HL-60 (cell line): Measurements from ENCODE around the gene PLLP.
A peak's percentile ranks its signal among the peaks of the same experiment; 100 is the strongest.

ENCODE experiments used
- DNase-seq, 2 experiments: peaks; one replicate each; pipeline ENCODE4 v3.0.0-alpha.2; 2010 to 2020; ENCODE audit warnings: low read depth in 1 of 2, low spot score in 1 of 2
- H3K27ac ChIP-seq: fragments of 250-450 bp; sonication (Bioruptor Pico); replicated peaks from 2 replicates; pipeline ENCODE4 v1.5.1; 2020; ENCODE audit warnings: mild to moderate bottlenecking, moderate library complexity
- H3K27me3 ChIP-seq: fragments of 250-450 bp; sonication (Bioruptor Pico); 2 replicates; pipeline ENCODE4 v1.5.1; 2021; ENCODE audit warnings: mild to moderate bottlenecking, moderate library complexity; ENCODE audit not compliant: insufficient read depth, poor library complexity, severe bottlenecking
- H3K4me3 ChIP-seq: replicated peaks from 2 replicates; pipeline ENCODE4 v1.5.1; 2011; ENCODE audit warnings: mild to moderate bottlenecking, control low read depth, low read length; ENCODE audit not compliant: insufficient read depth
- CTCF ChIP-seq: IDR thresholded peaks from one replicate; pipeline ENCODE4 v1.5.1; 2011; ENCODE audit warnings: low read length, control low read depth, inconsistent platforms; ENCODE audit not compliant: insufficient read depth
- GABPA ChIP-seq: IDR thresholded peaks from 2 replicates; pipeline ENCODE4 v1.6.1; 2012; ENCODE audit warnings: low read depth
- POLR2AphosphoS5 ChIP-seq: IDR thresholded peaks from 2 replicates; pipeline ENCODE4 v1.6.1; 2012; ENCODE audit warnings: low read depth
- SPI1 ChIP-seq: IDR thresholded peaks from 2 replicates; pipeline ENCODE4 v1.6.1; 2012; ENCODE audit warnings: low read depth, mild to moderate bottlenecking, borderline replicate concordance
- TF ChIP-seq, protein P1 (sequence below): IDR thresholded peaks from 2 replicates; pipeline ENCODE4 v1.6.1; 2012; ENCODE audit warnings: low read depth; ENCODE audit not compliant: insufficient replicate concordance

Gene PLLP

GRCh38 chr16:57216968-57217367 is 67.5 kb downstream of the PLLP start:
- DNase-seq, result no peak
- H3K27ac ChIP-seq, result no peak overlapping the region
- H3K4me3 ChIP-seq, result no peak overlapping the region
- no peaks in the 10 kb centered on the region for H3K27me3 ChIP-seq
- TF ChIP-seq SPI1, result no peak
- TF ChIP-seq, protein P1, sequence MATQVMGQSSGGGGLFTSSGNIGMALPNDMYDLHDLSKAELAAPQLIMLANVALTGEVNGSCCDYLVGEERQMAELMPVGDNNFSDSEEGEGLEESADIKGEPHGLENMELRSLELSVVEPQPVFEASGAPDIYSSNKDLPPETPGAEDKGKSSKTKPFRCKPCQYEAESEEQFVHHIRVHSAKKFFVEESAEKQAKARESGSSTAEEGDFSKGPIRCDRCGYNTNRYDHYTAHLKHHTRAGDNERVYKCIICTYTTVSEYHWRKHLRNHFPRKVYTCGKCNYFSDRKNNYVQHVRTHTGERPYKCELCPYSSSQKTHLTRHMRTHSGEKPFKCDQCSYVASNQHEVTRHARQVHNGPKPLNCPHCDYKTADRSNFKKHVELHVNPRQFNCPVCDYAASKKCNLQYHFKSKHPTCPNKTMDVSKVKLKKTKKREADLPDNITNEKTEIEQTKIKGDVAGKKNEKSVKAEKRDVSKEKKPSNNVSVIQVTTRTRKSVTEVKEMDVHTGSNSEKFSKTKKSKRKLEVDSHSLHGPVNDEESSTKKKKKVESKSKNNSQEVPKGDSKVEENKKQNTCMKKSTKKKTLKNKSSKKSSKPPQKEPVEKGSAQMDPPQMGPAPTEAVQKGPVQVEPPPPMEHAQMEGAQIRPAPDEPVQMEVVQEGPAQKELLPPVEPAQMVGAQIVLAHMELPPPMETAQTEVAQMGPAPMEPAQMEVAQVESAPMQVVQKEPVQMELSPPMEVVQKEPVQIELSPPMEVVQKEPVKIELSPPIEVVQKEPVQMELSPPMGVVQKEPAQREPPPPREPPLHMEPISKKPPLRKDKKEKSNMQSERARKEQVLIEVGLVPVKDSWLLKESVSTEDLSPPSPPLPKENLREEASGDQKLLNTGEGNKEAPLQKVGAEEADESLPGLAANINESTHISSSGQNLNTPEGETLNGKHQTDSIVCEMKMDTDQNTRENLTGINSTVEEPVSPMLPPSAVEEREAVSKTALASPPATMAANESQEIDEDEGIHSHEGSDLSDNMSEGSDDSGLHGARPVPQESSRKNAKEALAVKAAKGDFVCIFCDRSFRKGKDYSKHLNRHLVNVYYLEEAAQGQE, result no peak
- no peak for TF ChIP-seq CTCF
- no peak for TF ChIP-seq POLR2AphosphoS5
- TF ChIP-seq GABPA, result no peak

DNA sequence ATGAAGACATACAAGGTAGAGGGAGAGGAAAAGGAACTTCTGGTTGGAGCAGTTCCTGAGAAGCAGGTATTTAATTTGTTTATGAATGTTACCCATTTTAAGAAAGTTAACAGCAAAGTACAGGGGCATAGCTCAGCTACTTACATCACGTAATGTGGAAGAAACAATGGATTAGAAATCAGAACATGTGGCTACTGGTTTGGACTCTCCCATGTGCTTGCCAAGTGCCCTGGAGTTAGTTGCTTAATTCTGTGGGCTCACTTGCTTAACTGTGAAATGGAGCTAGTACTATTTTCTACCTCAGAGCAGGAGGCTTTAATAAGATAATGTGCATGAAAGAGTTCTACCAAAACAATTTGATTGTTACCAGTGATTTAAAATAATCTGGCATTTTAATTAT is 71.0 kb downstream of the PLLP start:
- no peaks in the 10 kb centered on the region for H3K27me3 ChIP-seq
- no peak overlapping the region for H3K4me3 ChIP-seq
- DNase-seq, result peak in 1 of 2 experiments; percentile 5
- H3K27ac ChIP-seq, result no peak overlapping the region
- TF ChIP-seq, protein P1, result no peak
- TF ChIP-seq GABPA (no peak), SPI1 (no peak), POLR2AphosphoS5 (no peak), CTCF (no peak)

DNA sequence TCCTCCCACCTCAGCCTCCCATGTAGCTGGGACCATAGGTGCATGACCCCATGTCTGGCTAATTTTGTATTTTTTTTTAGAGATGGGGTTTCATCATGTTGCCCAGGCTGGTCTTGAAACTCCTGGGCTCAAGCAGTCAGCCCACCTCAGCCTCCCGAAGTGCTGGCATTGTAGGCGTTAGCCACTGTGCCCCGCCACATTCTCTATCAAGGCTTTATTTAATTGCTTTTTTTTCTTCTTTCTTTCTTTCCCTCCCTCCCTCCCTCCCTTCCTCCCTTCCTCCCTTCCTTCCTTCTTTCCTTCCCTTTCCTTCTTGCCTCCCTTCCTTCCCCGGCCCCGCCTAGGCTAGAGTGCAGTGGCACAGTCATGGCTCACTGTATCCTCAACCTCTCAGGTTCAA is 74.7 kb downstream of the PLLP start:
- Histone ChIP-seq H3K27me3 (no peaks in the 10 kb centered on the region), H3K4me3 (no peak overlapping the region), H3K27ac (no peak overlapping the region)
- DNase-seq, result no peak
- TF ChIP-seq, protein P1, result no peak
- TF ChIP-seq GABPA, result no peak
- no peak for TF ChIP-seq POLR2AphosphoS5
- no peak for TF ChIP-seq CTCF
